Stimulated activated CD8-positive, alpha-beta memory T cell treated with anti-CD3 and anti-CD28 coated beads, Interleukin-15, amount 100 ng/mL, for 4 hours (primary cell): ENCODE results near the gene KRTAP10-4.

Experiments used
- DNase-seq, 2 donors: peaks; one replicate each; pipeline ENCODE4 v3.0.0-alpha.2; 2020; ENCODE audit warnings: low read depth in 2 of 2

KRTAP10-4 gene

DNA sequence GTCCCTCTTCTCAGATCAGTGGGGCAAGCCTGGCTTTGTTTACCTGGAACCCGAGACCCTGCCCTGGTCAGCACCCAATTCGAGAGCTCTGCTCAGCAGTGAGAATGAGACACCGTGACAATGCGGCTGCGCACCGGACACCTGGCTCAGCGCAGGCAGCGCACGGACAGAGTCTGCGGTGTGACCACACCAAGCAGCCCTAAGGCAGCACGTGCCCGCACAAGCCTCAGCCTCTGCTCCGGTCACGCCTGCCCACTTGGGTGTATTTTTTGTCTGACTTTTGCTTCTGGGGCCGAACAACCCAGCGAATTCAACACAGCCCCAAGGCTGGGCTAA lies 43.0 kb downstream of the KRTAP10-4 start:
- no peak for DNase-seq

- DNase-seq: no peak
Measured at GRCh38 chr21:44617071-44617501, 43.6 kb downstream of the KRTAP10-4 start.

GRCh38 chr21:44618504-44618903 lies 45.0 kb downstream of the KRTAP10-4 start:
- no peak for DNase-seq

GRCh38 chr21:44618909-44619308 lies 45.4 kb downstream of the KRTAP10-4 start:
- DNase-seq: peak; percentile 27 to 53

- DNase-seq: no peak
Measured at GRCh38 chr21:44619886-44620285, 46.4 kb downstream of the KRTAP10-4 start.

- DNase-seq: no peak
Measured at GRCh38 chr21:44623575-44623974, 50.0 kb downstream of the KRTAP10-4 start.
